ENCODE measurements around the gene HOXB8. TPM values are rescaled to one million over a fixed set of nuclear protein-coding genes. Genes with fewer than 3 reads are reported as not detected.

The HOXB8 gene
- total and polyA plus RNA-seq, 10 of the 15 experiments (the other 5 are each of a cell fraction or from before 2014, with no cell fraction given), result 0.21 TPM; not detected in 9

DNA sequence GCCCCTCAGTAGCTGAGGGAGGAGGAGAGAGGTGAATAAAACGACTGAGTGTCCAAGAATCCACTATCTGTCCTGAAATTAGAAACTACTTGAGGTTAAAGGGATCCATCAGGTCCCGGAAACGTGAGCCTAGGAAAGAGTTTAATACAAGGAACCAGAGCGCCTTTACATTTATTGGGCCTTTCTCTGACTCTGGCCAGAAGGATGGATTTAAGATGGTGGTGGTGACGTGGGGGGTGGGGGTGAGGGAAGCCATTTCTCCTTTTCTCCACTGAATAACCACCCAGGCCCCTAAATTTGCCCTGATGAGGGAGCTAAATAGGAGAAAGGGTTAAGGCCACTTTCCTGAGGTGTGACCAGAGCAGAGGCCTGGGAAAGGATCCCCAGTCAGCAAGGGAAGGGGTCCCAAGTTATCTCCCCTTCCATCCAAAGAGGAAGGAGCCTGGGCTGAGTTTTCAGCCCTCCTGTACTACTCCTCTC lies 12.1 kb upstream of the HOXB8 start (continued):
- TF ChIP-seq RAD51 (IDR thresholded peaks at IDR 0.05) (no peak), EZH2 (IDR thresholded peaks at IDR 0.05; ENCODE audit: borderline replicate concordance, control insufficient read depth, low read depth, low read length) (no peak), EP300 (IDR thresholded peaks at IDR 0.05; ENCODE audit: borderline replicate concordance in 1 of 2, control insufficient read depth in 1 of 2, low read depth in 2 of 2, low read length in 2 of 2) (no peak), ETV6 (conservative IDR thresholded peaks at IDR 0.05 in 1 of 2, IDR thresholded peaks at IDR 0.05 in 1 of 2; ENCODE audit: borderline replicate concordance in 1 of 2, low read depth in 1 of 2) (no peak), ESRRA (IDR thresholded peaks at IDR 0.05; ENCODE audit: low read length) (no peak), JUNB (IDR thresholded peaks at IDR 0.05) (no peak), RUNX3 (IDR thresholded peaks at IDR 0.05; ENCODE audit: low read length) (no peak), CBFB (IDR thresholded peaks at IDR 0.05; ENCODE audit: low read depth) (no peak)
- TF ChIP-seq, protein P1, sequence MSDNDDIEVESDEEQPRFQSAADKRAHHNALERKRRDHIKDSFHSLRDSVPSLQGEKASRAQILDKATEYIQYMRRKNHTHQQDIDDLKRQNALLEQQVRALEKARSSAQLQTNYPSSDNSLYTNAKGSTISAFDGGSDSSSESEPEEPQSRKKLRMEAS (IDR thresholded peaks at IDR 0.05; ENCODE audit: low read depth, low read length), result no peak
- TF ChIP-seq, protein P2, sequence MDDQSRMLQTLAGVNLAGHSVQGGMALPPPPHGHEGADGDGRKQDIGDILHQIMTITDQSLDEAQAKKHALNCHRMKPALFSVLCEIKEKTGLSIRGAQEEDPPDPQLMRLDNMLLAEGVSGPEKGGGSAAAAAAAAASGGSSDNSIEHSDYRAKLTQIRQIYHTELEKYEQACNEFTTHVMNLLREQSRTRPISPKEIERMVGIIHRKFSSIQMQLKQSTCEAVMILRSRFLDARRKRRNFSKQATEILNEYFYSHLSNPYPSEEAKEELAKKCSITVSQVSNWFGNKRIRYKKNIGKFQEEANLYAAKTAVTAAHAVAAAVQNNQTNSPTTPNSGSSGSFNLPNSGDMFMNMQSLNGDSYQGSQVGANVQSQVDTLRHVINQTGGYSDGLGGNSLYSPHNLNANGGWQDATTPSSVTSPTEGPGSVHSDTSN (IDR thresholded peaks at IDR 0.05; ENCODE audit: insufficient replicate concordance, low read depth, low read length), result no peak
